ENCODE data around the gene FBXW8. TPM values are rescaled to one million over a fixed set of nuclear protein-coding genes. Genes with fewer than 3 reads are reported as not detected.

FBXW8 gene
- total RNA-seq, 1 donor from 2014 or later = 28.2 TPM

- H3K4me1 Mint-ChIP-seq (ENCODE audit: unreplicated experiment) = peaks cover 3% of the 10 kb centered on the region
Observed at GRCh38 chr12:117067638-117068037, 156.9 kb downstream of the FBXW8 start.

GRCh38 chr12:117068492-117068891 is 157.7 kb downstream of the FBXW8 start:
- TF ChIP-seq CTCF (conservative IDR thresholded peaks at IDR 0.05) = no peak
- H3K9me3 Mint-ChIP-seq = no peaks in the 10 kb centered on the region
- H3K36me3 Mint-ChIP-seq = no peaks in the 10 kb centered on the region
- H3K4me3 Mint-ChIP-seq = no peak overlapping the region
- no peak for DNase-seq (ENCODE audit: extremely low spot score, unreplicated experiment)
- H3K27me3 Mint-ChIP-seq = peaks cover 8% of the 10 kb centered on the region
- H3K4me1 Mint-ChIP-seq (ENCODE audit: unreplicated experiment) = no peaks in the 10 kb centered on the region
- H3K27ac Mint-ChIP-seq = no peak overlapping the region

More at GRCh38 chr12:117067638-117068037, 156.9 kb downstream of the FBXW8 start:
- H3K27me3 Mint-ChIP-seq = peaks cover 8% of the 10 kb centered on the region
- no peak overlapping the region for H3K27ac Mint-ChIP-seq
- no peak for DNase-seq (ENCODE audit: extremely low spot score, unreplicated experiment)
- TF ChIP-seq CTCF (conservative IDR thresholded peaks at IDR 0.05) = no peak
- no peaks in the 10 kb centered on the region for H3K36me3 Mint-ChIP-seq
- H3K9me3 Mint-ChIP-seq = no peaks in the 10 kb centered on the region
- no peak overlapping the region for H3K4me3 Mint-ChIP-seq

GRCh38 chr12:117069101-117069797 is 158.5 kb downstream of the FBXW8 start:
- Mint-ChIP-seq H3K36me3 (no peaks in the 10 kb centered on the region), H3K4me1 (ENCODE audit: unreplicated experiment) (no peaks in the 10 kb centered on the region), H3K27ac (no peak overlapping the region), H3K27me3 (peaks cover 8% of the 10 kb centered on the region), H3K4me3 (no peak overlapping the region), H3K9me3 (no peaks in the 10 kb centered on the region)
- DNase-seq (ENCODE audit: extremely low spot score, unreplicated experiment) = no peak
- no peak for TF ChIP-seq CTCF (conservative IDR thresholded peaks at IDR 0.05)

GRCh38 chr12:117069926-117070900 is 159.5 kb downstream of the FBXW8 start:
- TF ChIP-seq CTCF (conservative IDR thresholded peaks at IDR 0.05) = no peak
- Mint-ChIP-seq H3K9me3 (no peaks in the 10 kb centered on the region), H3K4me3 (no peak overlapping the region), H3K27me3 (peaks cover 4% of the 10 kb centered on the region), H3K36me3 (no peaks in the 10 kb centered on the region), H3K27ac (no peak overlapping the region), H3K4me1 (ENCODE audit: unreplicated experiment) (no peaks in the 10 kb centered on the region)
- no peak for DNase-seq (ENCODE audit: extremely low spot score, unreplicated experiment)

GRCh38 chr12:117071009-117071408 is 160.3 kb downstream of the FBXW8 start:
- TF ChIP-seq CTCF (conservative IDR thresholded peaks at IDR 0.05) = no peak
- Mint-ChIP-seq H3K9me3 (no peaks in the 10 kb centered on the region), H3K36me3 (no peaks in the 10 kb centered on the region), H3K4me3 (no peak overlapping the region), H3K4me1 (ENCODE audit: unreplicated experiment) (no peaks in the 10 kb centered on the region), H3K27me3 (peaks cover 2% of the 10 kb centered on the region), H3K27ac (peak overlapping the region; percentile 43)
- no peak for DNase-seq (ENCODE audit: extremely low spot score, unreplicated experiment)
